ENCODE data around the gene ODAD2.

GRCh38 chr10:27844223-27844622 is 154.7 kb downstream of the ODAD2 start:
- TF ChIP-seq CTCF (IDR thresholded peaks at IDR 0.05; ENCODE audit: poor library complexity, severe bottlenecking) (no peak), MXI1 (conservative IDR thresholded peaks at IDR 0.05; ENCODE audit: poor library complexity, severe bottlenecking) (no peak), POLR2AphosphoS5 (IDR thresholded peaks at IDR 0.05) (no peak)
